Activated CD4-positive, alpha-beta T cell treated with anti-CD3 and anti-CD28 coated beads, Interleukin-2, amount 50 U/mL, for 1 hour (primary cell): ENCODE results near the gene CSF2.

Experiments
- DNase-seq: peaks from one replicate; pipeline ENCODE4 v3.0.0-alpha.2; 2020

Gene CSF2

DNA sequence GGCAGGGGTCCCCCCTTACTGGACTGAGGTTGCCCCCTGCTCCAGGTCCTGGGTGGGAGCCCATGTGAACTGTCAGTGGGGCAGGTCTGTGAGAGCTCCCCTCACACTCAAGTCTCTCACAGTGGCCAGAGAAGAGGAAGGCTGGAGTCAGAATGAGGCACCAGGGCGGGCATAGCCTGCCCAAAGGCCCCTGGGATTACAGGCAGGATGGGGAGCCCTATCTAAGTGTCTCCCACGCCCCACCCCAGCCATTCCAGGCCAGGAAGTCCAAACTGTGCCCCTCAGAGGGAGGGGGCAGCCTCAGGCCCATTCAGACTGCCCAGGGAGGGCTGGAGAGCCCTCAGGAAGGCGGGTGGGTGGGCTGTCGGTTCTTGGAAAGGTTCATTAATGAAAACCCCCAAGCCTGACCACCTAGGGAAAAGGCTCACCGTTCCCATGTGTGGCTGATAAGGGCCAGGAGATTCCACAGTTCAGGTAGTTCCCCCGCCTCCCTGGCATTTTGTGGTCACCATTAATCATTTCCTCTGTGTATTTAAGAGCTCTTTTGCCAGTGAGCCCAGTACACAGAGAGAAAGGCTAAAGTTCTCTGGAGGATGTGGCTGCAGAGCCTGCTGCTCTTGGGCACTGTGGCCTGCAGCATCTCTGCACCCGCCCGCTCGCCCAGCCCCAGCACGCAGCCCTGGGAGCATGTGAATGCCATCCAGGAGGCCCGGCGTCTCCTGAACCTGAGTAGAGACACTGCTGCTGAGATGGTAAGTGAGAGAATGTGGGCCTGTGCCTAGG lies at the start of gene CSF2:
Gene CSF2 (plus strand): TSS at position 559 of the 783 bp plus-strand sequence. CDS start 35 bp downstream, at position 594.
- DNase-seq: no peak

DNA sequence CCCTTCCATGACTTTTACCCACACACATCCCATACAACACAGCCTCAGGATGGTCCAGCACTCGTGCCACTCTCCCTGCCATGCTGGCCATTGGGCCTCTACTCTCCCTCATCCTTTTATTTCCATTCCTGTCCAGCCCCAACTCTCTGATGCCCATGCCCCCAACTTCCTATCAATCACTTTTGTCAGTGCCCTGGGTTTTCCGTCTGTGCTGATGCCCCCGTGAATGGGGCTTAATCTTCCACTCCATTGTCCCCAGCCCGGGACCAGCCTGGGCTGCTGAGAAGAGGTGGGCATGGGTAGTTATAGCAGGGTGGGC lies 49.5 kb upstream of the CSF2 start:
- no peak for DNase-seq

DNA sequence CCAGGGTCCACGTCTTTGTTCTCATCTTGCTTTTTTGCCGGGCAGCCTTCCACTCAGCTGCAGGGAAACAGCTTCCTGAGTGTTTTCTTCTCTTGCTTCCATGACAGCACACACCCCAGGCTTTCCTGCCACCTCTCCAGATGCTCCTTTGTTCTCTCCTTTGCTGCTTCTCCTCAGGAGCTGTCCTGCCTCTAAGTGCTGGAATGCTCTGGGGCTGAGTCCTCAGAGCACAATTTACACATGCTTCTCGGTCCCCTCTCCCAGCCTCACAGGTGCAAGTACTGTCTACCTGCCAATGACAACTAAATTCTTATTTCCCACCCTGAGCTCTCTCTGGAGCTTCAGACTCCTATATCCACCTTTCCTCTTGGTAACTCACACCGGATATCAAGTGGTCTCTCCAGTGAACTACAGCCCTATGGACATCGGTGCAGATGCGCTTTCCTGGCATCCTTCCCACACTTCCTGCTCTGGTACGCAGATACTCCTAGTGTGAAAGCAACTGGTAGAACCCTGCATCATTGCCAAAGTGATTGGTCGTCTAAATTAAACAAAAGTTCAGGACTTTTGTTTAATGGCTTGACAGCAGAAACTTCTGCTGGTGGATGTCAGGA lies 48.7 kb upstream of the CSF2 start:
- no peak for DNase-seq

DNA sequence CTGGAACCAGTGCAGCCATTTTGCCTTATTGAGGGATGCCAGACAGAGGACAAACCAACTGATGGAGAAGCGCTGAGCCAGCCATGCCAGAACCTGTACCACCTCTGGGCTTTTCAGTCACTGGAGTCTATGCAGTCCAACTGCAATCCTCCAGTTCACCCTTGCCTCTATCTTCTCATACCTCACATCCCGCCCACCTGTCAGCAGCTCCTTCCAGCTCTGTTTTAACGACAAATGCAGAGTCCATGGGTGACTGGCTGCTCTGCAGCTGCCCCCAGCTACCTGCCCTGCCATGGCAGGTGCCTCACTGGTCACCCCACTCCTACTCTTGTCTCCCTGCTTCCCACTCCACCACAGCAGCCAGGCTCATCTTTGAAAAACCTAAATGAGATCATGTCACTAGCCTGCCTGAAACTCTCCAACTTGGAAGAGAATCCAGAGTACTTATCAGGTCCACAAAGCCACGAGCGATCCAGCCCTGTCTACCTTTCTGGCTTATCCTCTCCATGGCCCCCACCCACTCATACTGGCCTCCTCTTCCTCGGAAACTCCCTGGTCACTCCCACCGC lies 48.1 kb upstream of the CSF2 start:
- DNase-seq: no peak

DNA sequence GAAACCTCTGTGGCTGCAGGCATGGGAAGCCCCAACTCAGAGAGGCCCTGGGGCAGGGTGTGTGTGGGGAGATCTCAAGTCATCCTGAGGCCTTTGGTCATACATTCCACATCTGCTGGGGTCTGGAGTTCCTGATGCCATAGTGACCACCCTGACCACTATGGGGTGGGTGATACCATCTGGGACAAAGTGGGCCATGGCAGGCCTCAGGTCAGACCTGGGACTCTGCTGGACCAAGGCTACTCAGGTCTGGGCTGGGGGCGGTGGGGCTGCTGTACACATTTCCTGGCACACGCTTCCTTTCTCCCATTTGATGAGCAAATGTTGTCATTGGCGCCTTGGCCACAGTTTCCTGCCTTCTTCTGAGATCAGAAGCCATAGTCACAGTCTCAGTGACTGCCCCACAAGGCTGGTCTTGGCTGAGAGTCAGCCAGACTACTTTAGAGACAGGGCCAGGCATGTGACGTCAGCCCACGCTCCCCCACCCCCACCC lies 47.0 kb upstream of the CSF2 start:
- no peak for DNase-seq

DNA sequence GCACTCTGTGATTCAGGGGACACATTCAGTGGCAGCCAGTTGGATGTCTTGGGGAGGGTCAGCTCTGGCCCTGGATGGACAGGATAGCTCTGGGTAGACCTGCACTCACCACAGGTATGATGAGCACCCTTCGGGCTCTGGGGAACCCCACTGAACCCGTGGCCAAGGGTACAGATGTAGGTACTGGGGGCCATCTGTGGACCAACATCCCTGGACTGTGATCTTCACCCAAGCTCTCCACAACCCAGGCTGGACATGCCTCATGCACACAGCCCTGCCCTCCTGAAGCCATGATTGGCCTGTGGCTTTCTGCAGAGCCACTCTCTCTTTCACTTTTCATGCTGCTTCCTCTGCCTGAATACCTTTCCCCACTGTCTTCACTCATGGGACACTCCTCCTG lies 46.6 kb upstream of the CSF2 start:
- no peak for DNase-seq

DNA sequence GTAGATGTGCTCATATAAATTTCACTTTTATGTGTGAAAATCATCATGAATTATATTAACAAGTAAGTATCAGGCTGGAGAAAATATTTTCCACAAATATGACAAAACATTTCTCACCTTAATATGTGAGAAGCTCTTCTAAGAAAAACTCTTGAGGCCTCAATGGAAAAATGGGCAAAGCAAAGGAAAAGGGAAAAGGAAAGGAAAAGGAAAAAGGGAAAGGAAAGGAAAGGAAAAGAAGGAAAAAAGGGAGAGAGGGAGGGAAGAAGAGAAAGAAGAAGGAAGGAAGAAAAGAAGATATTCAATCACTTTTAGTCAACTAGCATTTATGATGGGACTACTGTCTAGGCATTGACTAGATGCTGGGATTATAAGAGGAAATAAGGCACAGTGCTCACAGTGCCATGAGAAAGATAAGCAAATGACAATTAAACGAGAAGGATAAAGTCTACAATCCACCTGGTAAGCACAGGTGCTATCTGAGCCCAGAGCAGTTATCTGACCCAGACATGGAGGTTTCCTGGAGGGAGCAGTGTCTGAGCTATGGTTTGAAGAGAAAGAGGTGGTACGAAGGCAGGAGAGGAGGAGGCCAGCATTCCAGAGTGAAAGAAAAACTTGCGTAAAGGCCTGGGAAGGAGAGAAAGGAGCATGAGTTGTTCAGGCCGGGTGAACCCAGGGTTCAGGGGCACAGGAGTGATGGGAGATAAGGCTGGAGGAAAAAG lies 43.8 kb upstream of the CSF2 start:
- DNase-seq: no peak

DNA sequence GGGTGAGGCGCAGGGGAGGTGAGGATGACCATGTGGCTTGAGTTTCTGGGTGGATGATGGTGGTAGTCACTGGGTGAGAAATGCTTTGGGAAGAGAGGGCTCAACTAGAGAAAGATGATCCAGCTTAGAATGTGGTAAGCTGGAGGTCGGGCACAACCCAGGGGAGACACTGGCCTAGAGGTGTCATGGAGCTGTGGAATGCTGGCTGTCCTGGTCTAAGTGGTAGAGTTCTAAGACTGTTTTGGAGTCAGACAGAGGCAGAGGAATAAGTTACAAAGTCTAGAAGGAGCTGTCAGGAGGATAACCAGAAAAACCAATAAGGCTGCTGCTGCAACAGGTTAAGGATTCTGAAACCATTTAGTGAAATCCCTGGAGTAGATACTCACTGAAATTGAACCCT lies 43.0 kb upstream of the CSF2 start:
- no peak for DNase-seq

DNA sequence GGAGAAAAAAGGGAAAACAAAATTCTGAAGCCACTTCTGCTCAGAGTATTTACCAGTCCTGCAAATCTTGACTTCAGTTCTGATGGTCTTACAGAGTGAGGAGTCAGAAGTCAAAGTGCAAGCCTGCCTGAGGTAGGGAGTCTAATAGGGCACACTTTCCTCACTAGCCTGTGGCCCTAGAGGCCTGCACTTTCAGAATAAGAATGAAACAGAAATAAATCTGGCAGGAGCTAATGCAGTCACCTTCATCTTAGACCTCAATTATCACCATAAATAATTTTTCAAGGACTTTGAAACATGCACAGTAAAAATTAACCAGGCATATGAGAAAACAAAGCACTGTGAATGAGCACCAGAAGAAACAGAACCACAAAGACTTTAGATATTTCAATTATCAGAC lies 41.4 kb upstream of the CSF2 start:
- no peak for DNase-seq

DNA sequence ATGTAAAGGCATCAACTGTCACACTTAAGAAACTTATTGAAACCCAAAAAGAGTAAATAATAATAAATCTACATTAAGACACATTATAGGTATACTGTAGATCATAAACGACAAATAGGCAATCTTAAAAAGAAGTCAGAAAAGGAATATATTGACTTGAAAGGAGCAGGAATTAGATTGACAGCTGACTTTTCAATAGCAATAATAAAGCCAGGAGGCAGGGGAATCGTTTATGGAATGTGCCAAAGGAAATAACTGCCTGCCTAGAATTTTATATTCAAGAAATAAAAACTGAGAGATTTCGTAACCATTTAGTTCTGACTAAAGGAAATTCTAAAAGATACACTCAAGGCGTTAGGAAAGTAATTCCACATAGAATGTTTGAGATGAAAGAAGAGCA lies 40.5 kb upstream of the CSF2 start:
- DNase-seq: no peak

DNA sequence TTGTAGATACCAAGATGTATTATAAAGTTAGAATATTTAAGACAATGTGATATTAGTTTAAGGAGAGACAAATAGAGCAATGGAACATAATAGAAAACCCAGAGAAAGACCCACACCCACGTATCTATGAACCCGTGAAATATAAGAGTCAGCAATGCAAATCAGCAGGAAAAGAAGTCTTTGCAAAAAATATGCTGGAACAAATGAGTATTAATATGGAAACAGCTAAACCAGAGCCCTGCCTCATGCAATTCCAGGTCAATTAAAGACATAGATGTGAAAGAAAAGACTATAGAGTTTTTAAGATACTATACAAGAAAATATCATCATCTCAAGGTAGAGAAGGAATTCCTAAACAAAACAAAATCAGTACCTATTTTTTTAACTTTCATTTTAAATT lies 36.2 kb upstream of the CSF2 start:
- no peak for DNase-seq

DNA sequence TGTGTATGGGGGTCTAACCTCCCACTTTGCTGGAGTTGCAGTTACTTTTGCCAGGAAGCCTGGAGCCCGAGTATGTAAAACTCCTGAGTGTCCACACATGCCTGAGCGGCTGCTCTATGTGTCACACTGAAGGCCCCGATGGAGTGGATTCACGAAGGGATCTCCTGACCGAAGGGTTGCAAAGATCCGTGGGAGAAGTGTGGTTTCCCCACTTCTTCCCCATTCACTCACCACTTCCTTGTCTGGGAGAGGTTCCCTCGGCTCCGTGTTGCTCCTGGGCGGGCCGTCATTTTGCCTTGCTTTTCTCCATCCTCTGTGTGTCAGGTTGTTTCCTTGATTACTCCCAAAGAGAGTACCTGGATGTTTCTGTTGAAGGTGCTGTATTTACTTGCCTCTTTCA lies 29.4 kb upstream of the CSF2 start:
- DNase-seq: no peak

DNA sequence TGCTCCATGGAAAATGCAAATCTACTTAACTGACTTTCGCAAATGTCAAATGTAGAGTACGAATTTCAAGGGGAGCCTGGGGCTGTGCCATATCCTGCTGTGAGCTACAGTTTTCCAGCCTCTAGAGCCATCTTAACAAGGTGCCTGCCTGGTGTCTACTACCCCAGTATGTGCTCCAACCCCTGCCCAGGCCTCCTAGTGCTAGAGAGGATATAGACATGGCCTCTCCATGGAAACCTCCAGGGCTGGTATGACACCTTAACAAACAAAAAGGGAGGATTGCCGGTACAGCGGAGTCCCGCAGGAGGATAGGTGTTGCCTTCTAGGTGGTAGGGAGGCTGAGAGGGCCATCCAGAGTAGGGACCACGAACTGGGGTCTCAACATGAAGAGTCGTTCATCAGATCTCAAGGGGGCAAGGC lies 26.7 kb upstream of the CSF2 start:
- no peak for DNase-seq

DNA sequence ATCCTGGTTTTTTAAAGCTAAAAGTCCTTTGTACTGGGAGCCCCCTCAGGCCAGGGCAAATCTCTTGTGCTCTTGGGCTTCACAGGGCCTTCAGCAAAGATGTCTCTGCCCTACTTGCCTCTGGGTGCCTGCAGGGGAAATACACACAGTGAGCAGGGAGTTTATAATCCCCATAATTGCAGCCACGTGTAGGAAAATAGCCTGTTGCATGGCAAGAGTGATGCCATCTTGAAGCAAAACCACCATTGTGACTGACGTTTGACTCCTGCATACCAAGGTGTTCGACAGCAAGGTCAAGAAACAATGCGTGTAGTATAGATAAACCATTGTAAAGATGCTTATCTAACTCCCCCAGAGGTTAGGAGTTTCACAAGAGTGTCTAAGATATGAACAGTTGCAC lies 24.5 kb upstream of the CSF2 start:
- no peak for DNase-seq

DNA sequence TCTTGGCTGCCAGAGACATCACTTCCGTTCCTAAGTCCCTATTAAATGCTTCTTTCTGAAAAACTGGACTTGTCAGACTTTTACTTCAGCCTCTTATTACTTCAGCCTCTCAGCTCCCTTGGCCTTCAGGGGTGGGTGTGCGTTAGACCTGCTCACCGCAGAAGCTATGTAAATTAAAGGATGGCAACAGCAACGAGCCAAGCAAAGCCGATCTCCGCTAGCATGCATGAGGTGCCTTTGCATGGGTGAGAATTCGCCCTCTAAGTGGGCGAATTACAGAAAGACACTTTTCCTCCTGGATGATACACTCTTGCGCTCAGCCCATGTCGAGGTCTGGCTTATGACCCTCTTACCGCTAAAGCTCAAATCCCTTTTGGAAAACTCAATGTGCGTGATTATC lies 24.0 kb upstream of the CSF2 start:
- DNase-seq: no peak

DNA sequence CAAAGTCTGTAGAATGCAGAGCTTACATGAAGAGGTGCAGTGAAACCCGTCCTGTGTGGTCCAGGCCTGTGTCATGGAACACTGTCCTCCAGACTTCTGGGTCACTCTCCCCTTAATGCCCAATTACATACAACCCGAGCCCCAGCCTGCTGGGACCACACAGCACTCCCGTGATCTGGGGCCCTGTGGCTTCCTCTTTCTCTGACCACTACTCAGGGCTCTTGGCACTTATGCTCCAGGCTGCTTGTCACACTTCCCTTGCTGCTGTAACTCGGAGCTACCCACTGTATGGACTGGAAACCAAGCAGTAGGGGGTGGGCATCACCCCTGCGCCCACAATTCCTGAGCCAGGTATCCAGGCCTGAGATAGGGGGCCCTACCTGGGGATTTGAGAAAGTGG lies 23.5 kb upstream of the CSF2 start:
- DNase-seq: no peak

DNA sequence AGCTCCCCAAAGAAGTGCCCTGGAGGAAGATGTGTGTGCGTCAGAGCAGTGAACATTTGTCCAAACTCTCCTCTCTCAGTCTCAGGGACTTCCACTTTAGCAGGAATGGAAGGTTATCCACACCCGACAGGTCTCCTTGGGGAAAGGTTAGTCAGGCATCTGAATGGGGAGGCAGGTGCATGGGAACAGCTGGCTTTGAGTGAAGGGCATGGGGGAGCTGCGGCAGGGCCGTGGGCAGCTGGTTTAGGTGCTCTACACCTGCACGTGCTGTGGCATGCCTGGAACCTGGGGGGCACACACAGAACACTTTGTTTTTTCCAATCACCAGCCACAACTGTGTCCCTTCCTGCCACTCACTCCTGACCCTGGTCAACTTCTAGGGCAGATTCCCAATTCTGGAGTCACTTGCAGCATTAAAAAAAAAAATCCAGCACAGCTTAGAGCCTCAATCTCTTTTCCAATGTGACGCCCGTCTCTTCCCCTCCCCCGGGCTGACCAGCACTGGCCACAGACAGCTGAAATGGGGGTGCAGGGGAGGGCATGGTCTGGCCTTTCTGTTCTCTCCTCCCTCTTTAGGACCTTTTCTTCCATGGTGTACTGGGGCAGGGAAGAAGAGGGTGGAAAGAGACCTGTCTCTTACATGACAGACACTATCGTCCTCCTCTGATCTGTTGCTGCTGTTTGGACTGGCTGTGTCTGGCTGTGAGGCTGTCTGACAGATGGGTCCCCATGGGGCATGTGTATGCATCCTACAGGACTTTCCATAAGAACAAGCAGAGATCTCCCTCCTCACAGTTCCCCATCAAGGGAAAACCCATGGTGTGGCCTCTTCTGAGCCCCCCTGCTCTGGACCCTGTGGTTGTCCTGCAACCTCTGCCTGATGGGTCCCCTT lies 22.7 kb upstream of the CSF2 start:
- DNase-seq: no peak

DNA sequence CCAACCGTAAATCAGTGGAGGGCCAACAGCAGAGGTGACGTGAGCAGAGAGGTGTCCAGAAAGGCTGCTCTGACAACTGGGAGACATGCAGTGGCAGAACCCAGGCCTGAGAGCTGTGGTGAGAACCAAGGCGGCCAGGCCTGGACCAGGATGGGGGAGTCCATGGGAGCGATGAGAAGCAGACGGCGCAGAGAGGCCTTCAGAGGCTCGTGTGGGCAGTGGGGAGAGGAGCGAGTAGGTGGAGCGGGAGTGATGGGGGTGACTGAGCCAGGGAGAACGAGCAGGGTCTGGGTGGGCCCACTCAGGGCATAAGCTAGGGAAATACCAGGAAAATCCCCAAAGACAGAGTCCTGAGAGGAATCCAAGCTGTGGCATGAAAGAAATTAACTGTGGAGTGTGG lies 21.1 kb upstream of the CSF2 start:
- DNase-seq: no peak

DNA sequence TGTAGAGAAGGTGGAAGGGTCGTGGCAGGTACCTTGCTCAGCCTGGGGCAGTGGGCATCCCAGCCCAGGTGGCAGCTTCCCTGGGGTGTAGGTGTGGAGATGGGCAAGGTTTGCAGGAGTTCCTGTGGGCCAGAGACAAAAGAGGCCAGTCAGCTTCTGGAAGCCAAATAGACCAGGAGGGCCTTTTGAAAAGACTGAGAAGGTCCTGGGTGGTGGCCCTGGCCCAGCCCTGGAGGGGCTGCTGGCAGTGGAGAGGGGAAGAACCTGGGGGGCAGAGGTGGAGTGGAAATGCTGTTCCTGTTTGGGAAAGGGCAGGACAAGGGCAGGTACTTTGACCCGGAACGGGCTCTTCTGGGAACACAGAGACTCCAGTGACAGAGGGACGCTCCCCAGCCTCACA lies 20.1 kb upstream of the CSF2 start:
- DNase-seq: no peak

DNA sequence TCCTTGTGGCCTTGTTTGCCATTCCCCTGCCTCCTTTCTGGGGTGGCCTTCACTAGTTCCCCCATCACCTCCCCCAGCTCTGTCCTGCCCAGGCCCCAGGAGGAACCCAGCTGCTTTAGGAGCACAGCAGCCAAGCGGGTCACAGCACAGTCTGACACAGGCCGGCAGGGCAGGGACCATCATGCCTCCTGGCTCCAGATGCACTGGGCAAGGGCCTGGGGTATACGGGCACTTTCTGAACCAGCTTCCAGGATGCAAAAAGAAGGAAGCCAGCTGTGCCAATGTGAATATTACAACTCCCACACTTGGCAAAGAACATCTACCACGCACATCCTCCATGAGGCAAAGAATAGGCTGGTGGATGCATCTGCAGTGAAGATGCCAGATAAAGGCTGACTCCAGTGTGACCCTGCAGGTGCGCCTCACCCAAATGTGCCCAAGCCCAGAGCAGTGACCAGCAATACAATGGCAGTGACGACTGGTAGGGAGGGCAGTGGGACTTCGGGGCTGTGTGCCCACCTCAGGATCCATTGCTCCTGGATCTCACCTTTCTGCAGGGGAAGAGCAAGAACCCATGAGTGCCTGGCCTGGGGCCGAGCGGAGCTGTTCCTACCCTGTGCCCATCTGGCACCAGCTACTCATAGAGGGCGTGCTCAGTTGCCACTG lies 19.4 kb upstream of the CSF2 start:
- no peak for DNase-seq

DNA sequence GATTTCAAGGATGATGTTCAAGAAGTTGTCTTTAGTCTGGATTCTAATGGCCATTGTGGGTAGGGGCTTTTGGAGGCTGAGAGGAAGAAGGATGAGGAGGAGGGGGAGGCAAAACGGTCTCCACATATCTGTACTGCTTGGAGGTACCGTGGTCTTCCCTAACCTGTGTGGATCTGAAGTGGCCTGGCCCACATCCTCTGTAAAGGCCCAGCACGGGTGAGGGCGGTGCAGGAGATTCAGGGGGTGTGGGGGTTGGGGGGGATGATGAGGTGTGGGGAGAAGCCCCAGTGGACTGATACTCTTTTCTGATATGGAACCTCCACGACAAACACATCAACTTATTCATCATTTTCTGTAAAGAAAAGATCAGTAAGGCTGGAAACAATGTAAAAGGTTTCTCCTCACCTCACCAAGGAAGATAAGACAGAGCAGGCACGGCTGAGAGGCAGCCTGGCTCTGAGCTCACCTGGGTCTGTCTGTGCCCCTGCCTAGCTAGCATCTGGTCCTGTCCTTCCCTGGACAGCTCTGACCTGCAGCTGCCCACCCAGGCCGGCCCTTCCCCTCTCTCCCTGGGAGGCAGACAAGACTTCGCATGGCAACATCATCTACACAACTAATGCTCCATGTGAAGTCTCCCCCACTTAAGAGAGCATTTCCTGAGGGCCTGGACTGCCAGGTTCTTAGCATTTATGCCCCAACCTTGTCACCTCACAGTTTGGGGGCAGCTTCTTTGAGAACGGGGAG lies 18.7 kb upstream of the CSF2 start:
- DNase-seq: no peak

DNA sequence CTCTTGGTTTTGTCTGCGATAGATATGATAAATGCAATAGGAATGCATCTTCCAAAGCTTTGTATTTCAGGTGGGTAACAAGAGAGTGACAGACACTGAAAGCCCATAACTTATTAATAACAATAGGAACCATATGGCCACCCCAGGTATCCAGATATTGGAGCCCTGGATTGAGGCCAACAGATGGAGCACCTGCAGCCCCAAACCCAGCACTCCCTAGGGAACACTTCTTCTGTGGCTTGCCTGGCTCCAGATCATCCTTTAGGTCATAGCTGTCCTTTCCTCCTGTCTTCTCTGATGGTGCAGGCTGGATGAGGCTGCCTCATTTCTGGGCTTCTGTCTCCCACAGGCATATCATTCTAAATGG lies 18.2 kb upstream of the CSF2 start:
- DNase-seq: no peak
